ENCODE data around the gene SLCO4A1.

SLCO4A1 gene

GRCh38 chr20:62606551-62607201 lies 35.6 kb upstream of the SLCO4A1 start:
- DNase-seq = peak; percentile 35

- DNase-seq = no peak
Observed at GRCh38 chr20:62607366-62608217, 34.7 kb upstream of the SLCO4A1 start.

GRCh38 chr20:62608218-62608565 lies 34.1 kb upstream of the SLCO4A1 start:
- no peak for DNase-seq

GRCh38 chr20:62609279-62609720 lies 33.0 kb upstream of the SLCO4A1 start:
- DNase-seq = no peak

GRCh38 chr20:62609811-62610757 lies 32.2 kb upstream of the SLCO4A1 start:
- no peak for DNase-seq

- DNase-seq = no peak
Observed at GRCh38 chr20:62611012-62611411, 31.3 kb upstream of the SLCO4A1 start.

GRCh38 chr20:62611819-62612218 lies 30.5 kb upstream of the SLCO4A1 start:
- DNase-seq = no peak

GRCh38 chr20:62614085-62614960 lies 28.0 kb upstream of the SLCO4A1 start:
- no peak for DNase-seq

- no peak for DNase-seq
Observed at GRCh38 chr20:62614961-62615680, 27.2 kb upstream of the SLCO4A1 start.

- DNase-seq = no peak
Observed at GRCh38 chr20:62615750-62616251, 26.5 kb upstream of the SLCO4A1 start.

GRCh38 chr20:62616728-62617621 lies 25.3 kb upstream of the SLCO4A1 start:
- peak; percentile 89 for DNase-seq

- peak; percentile 93 for DNase-seq
Observed at GRCh38 chr20:62617711-62618483, 24.4 kb upstream of the SLCO4A1 start.

GRCh38 chr20:62618611-62619529 lies 23.4 kb upstream of the SLCO4A1 start:
- peak; percentile 68 for DNase-seq

GRCh38 chr20:62620625-62621024 lies 21.7 kb upstream of the SLCO4A1 start:
- DNase-seq = no peak

GRCh38 chr20:62621251-62622110 lies 20.8 kb upstream of the SLCO4A1 start:
- DNase-seq = no peak

- DNase-seq = no peak
Observed at GRCh38 chr20:62622178-62622876, 20.0 kb upstream of the SLCO4A1 start.
